Fibroblast of lung (primary cell): ENCODE data around the gene CALHM6. TPM values are rescaled to one million over a fixed set of nuclear protein-coding genes. Genes with fewer than 3 reads are reported as not detected.

Experiments
- DNase-seq, 2 donors: peaks; one replicate each; pipeline versions ENCODE4 v3.0.0 to v3.0.0-alpha.2; 2010; ENCODE audit warnings: low read depth in 2 of 2
- H2AFZ ChIP-seq: 2 replicates; pipeline ENCODE4 v1.5.1; 2012; ENCODE audit warnings: low read length, control low read depth, inconsistent platforms
- H3K27ac ChIP-seq: 2 replicates; pipeline ENCODE4 v1.5.1; 2011; ENCODE audit warnings: low read length, control low read depth; ENCODE audit not compliant: insufficient read depth
- H3K27me3 ChIP-seq: 2 replicates; pipeline ENCODE4 v1.5.1; 2011; ENCODE audit warnings: mild to moderate bottlenecking, low read length; ENCODE audit not compliant: control insufficient read depth, insufficient read depth
- H3K36me3 ChIP-seq: 2 replicates; pipeline ENCODE4 v1.5.1; 2011; ENCODE audit warnings: low read length; ENCODE audit not compliant: control insufficient read depth, insufficient read depth
- H3K4me1 ChIP-seq: 2 replicates; pipeline ENCODE4 v1.5.1; 2011; ENCODE audit warnings: low read length; ENCODE audit not compliant: control insufficient read depth, insufficient read depth; ENCODE audit errors: extremely low read depth
- H3K4me2 ChIP-seq: 2 replicates; pipeline ENCODE4 v1.5.1; 2011; ENCODE audit warnings: low read length, control low read depth; ENCODE audit not compliant: insufficient read depth; ENCODE audit errors: extremely low read depth
- H3K4me3 ChIP-seq, 4 experiments: fragments of 200-600 bp in 1 of 4; sonication (generic) in 1 of 4; replicated peaks in 1 of 4; 2 replicates each; pipeline ENCODE4 v1.5.1; 2011 to 2016; ENCODE audit warnings: low read length in 4 of 4, low read depth in 3 of 4, mild to moderate bottlenecking in 3 of 4, control low read depth in 2 of 4, inconsistent platforms in 1 of 4, mixed read lengths in 1 of 4; ENCODE audit not compliant: insufficient read depth in 1 of 4; ENCODE audit errors: control extremely low read depth in 1 of 4
- H3K79me2 ChIP-seq: 2 replicates; pipeline ENCODE4 v1.5.1; 2012; ENCODE audit warnings: mild to moderate bottlenecking, low read length, inconsistent platforms; ENCODE audit not compliant: control insufficient read depth, insufficient read depth
- H3K9ac ChIP-seq: 2 replicates; pipeline ENCODE4 v1.5.1; 2011; ENCODE audit warnings: mild to moderate bottlenecking, low read length, control low read depth; ENCODE audit not compliant: insufficient read depth
- H3K9me3 ChIP-seq: 2 replicates; pipeline ENCODE4 v1.5.1; 2012; ENCODE audit warnings: low read depth, low read length; ENCODE audit not compliant: control insufficient read depth, insufficient read depth
- H4K20me1 ChIP-seq: 2 replicates; pipeline ENCODE4 v1.5.1; 2011; ENCODE audit warnings: low read length; ENCODE audit not compliant: control insufficient read depth, insufficient read depth; ENCODE audit errors: extremely low read depth
- CTCF ChIP-seq, 2 donors: IDR thresholded peaks in 1 of 2; conservative IDR thresholded peaks in 1 of 2; 1 replicate in 1 of 2; 2 replicates in 1 of 2; pipeline ENCODE4 v1.5.1; 2011 to 2012; ENCODE audit warnings: low read length in 2 of 2, control low read depth in 1 of 2, inconsistent platforms in 1 of 2, low read depth in 1 of 2, mild to moderate bottlenecking in 1 of 2
- EZH2 ChIP-seq: IDR thresholded peaks from 2 replicates; pipeline ENCODE4 v1.5.1; 2012; ENCODE audit warnings: low read length, control low read depth, mild to moderate bottlenecking; ENCODE audit errors: missing control alignments
- polyA plus RNA-seq, 2 donors: library from polyadenylated mRNA; depleted of rRNA in 1 of 2; stranded (reverse) in 1 of 2; unstranded in 1 of 2; fragments of >200 nt; gene quantifications; 2 replicates each; pipeline ENCODE4 v1.2.1, GENCODE V29; 2011 to 2012; ENCODE audit warnings: missing spikeins in 1 of 2
- total RNA-seq: library from RNA; depleted of rRNA; stranded (reverse); fragments of >200 nt; gene quantifications from 2 replicates; pipeline ENCODE4 v1.2.1, GENCODE V29; 2014

CALHM6 gene
- total and polyA plus RNA-seq, 2 donors (not counting 1 experiment from before 2014, with no cell fraction given) = 0.33 to 1.3 TPM

GRCh38 chr6:116500969-116501433 lies 39.8 kb downstream of the CALHM6 start:
- H3K36me3 ChIP-seq = no peaks in the 10 kb centered on the region
- no peak overlapping the region for H3K27ac ChIP-seq
- H3K4me2 ChIP-seq = no peak overlapping the region
- peak; percentile 17 to 34 for DNase-seq
- H4K20me1 ChIP-seq = no peaks in the 10 kb centered on the region
- no peak overlapping the region for H2AFZ ChIP-seq
- no peaks in the 10 kb centered on the region for H3K4me1 ChIP-seq
- TF ChIP-seq EZH2 = no peak
- no peak for TF ChIP-seq CTCF (conservative IDR thresholded peaks at IDR 0.05 in 1 of 2, IDR thresholded peaks at IDR 0.05 in 1 of 2; ENCODE audit: low read depth in 1 of 2, low read length in 2 of 2)
- H3K9ac ChIP-seq = no peak overlapping the region
- H3K9me3 ChIP-seq = no peaks in the 10 kb centered on the region
- H3K79me2 ChIP-seq = no peaks in the 10 kb centered on the region
- no peaks in the 10 kb centered on the region for H3K27me3 ChIP-seq
- no peak overlapping the region for H3K4me3 ChIP-seq

GRCh38 chr6:116507324-116507723 lies 46.1 kb downstream of the CALHM6 start:
- no peak overlapping the region for H2AFZ ChIP-seq
- H3K9me3 ChIP-seq = no peaks in the 10 kb centered on the region
- DNase-seq = peak; percentile 38 to 54
- H3K36me3 ChIP-seq = no peaks in the 10 kb centered on the region
- H3K27me3 ChIP-seq = no peaks in the 10 kb centered on the region
- TF ChIP-seq CTCF (conservative IDR thresholded peaks at IDR 0.05 in 1 of 2, IDR thresholded peaks at IDR 0.05 in 1 of 2; ENCODE audit: low read depth in 1 of 2, low read length in 2 of 2) = no peak
- TF ChIP-seq EZH2 = no peak
- H3K79me2 ChIP-seq = no peaks in the 10 kb centered on the region
- H3K4me2 ChIP-seq = no peak overlapping the region
- H3K4me1 ChIP-seq = no peaks in the 10 kb centered on the region
- no peak overlapping the region for H3K9ac ChIP-seq
- H3K4me3 ChIP-seq = no peak overlapping the region
- no peaks in the 10 kb centered on the region for H4K20me1 ChIP-seq
- no peak overlapping the region for H3K27ac ChIP-seq

GRCh38 chr6:116508527-116508926 lies 47.4 kb downstream of the CALHM6 start:
- no peaks in the 10 kb centered on the region for H3K36me3 ChIP-seq
- H3K4me2 ChIP-seq = no peak overlapping the region
- no peak for DNase-seq
- H3K9me3 ChIP-seq = no peaks in the 10 kb centered on the region
- H3K9ac ChIP-seq = no peak overlapping the region
- peaks cover 6% of the 10 kb centered on the region for H3K79me2 ChIP-seq
- H3K27me3 ChIP-seq = no peaks in the 10 kb centered on the region
- TF ChIP-seq CTCF (conservative IDR thresholded peaks at IDR 0.05 in 1 of 2, IDR thresholded peaks at IDR 0.05 in 1 of 2; ENCODE audit: low read depth in 1 of 2, low read length in 2 of 2) = no peak
- TF ChIP-seq EZH2 = no peak
- no peak overlapping the region for H3K4me3 ChIP-seq
- H3K4me1 ChIP-seq = no peaks in the 10 kb centered on the region
- no peak overlapping the region for H3K27ac ChIP-seq
- no peaks in the 10 kb centered on the region for H4K20me1 ChIP-seq
- no peak overlapping the region for H2AFZ ChIP-seq
